Gastroesophageal sphincter (tissue), 4 donors: ENCODE data around the gene MARCHF5. TPM values are rescaled to one million over a fixed set of nuclear protein-coding genes. Genes with fewer than 3 reads are reported as not detected.
A peak's percentile ranks its signal among the peaks of the same experiment; 100 is the strongest.

Source experiments
- ATAC-seq: fragments of 150-250 bp; one replicate; pipeline ENCODE4 v1.9.1; 2016; ENCODE audit warnings: mild to moderate bottlenecking, moderate library complexity
- H3K27ac ChIP-seq, 4 donors: fragments of 200-600 bp; sonication (generic) in 3 of 4; 1 replicate in 3 of 4; 2 replicates in 1 of 4; pipeline ENCODE4 v1.5.1; 2016 to 2019
- H3K27me3 ChIP-seq: fragments of 200-600 bp; sonication (generic); one replicate; pipeline ENCODE4 v1.5.1; 2019
- H3K36me3 ChIP-seq, 2 donors: fragments of 200-600 bp; sonication (generic); one replicate each; pipeline ENCODE4 v1.5.1; 2019; ENCODE audit warnings: control low read depth in 1 of 2
- H3K4me1 ChIP-seq, 3 donors: fragments of 200-600 bp; sonication (generic); 1 replicate in 2 of 3; 2 replicates in 1 of 3; pipeline ENCODE4 v1.5.1; 2016 to 2019; ENCODE audit warnings: control low read depth in 2 of 3
- H3K4me3 ChIP-seq, 2 donors: fragments of 200-600 bp; sonication (generic); one replicate each; pipeline ENCODE4 v1.5.1; 2019; ENCODE audit warnings: mild to moderate bottlenecking in 1 of 2, moderate library complexity in 1 of 2
- H3K9me3 ChIP-seq, 3 donors: fragments of 200-600 bp; sonication (generic); one replicate each; pipeline ENCODE4 v1.5.1; 2017 to 2019; ENCODE audit warnings: control low read depth in 2 of 3
- CTCF ChIP-seq, 4 experiments: fragments of 200-600 bp in 2 of 4; fragments of 450-650 bp in 2 of 4; sonication (generic) in 1 of 4; IDR thresholded peaks; one replicate each; pipeline ENCODE4 v1.5.1; 2017 to 2019; ENCODE audit warnings: antibody characterized with exemption in 4 of 4, mild to moderate bottlenecking in 2 of 4, moderate library complexity in 2 of 4
- EP300 ChIP-seq: sonication (generic); formaldehyde crosslinking; IDR thresholded peaks from one replicate; pipeline ENCODE4 v1.6.1; 2017; ENCODE audit warnings: antibody characterized with exemption, mild to moderate bottlenecking
- POLR2A ChIP-seq, 2 donors: fragments of 450-650 bp; IDR thresholded peaks; one replicate each; pipeline ENCODE4 v1.6.1; 2017; ENCODE audit warnings: antibody characterized with exemption in 2 of 2, mild to moderate bottlenecking in 2 of 2, moderate library complexity in 1 of 2
- POLR2AphosphoS5 ChIP-seq: sonication (generic); formaldehyde crosslinking; IDR thresholded peaks from one replicate; pipeline ENCODE4 v1.6.1; 2017; ENCODE audit warnings: antibody characterized with exemption
- WGBS, 2 donors: methylation state at CpG; one replicate each; pipeline ENCODE4 v1.1.5; 2018; ENCODE audit warnings: low coverage in 1 of 2; 5-methylcytosine and 5-hydroxymethylcytosine counted together
- total RNA-seq, 4 donors: library from RNA; depleted of rRNA; stranded (reverse); fragments of >200 nt; gene quantifications; one replicate each; pipeline ENCODE4 v1.1.0, GENCODE V29; 2016

Gene MARCHF5
- 10 to 100 TPM; 11.5 to 16.0 (median 14.1) TPM for total RNA-seq

GRCh38 chr10:92290837-92291615 is at the start of gene MARCHF5, which contains the start of gene CPEB3:
MARCHF5 (plus strand) TSS chr10:92291167; CDS start chr10:92291495, 328 bp downstream.
CPEB3 (minus strand) TSS chr10:92291078; CDS start chr10:92240350, 50,728 bp downstream.
- Histone ChIP-seq H3K27me3 (no peaks in the 10 kb centered on the region), H3K9me3 (no peaks in the 10 kb centered on the region), H3K4me1 (peaks cover 0 to 39% (median 0%) of the 10 kb centered on the region in 3 donors), H3K27ac (peak within 1 kb of the TSS; percentile 88 to 98 (median 96)), H3K4me3 (peak within 1 kb of the TSS; percentile 94 to 97), H3K36me3 (peaks cover 0 to 12% of the 10 kb centered on the region in 2 donors)
- ATAC-seq, result peak; percentile 99
- no CpG with 5 or more reads among the region's 79 CpGs for WGBS, 2 donors
- peak; percentile 47 to 96 (median 80) for TF ChIP-seq CTCF (IDR thresholded peaks at IDR 0.05)
- peak; percentile 81 for TF ChIP-seq POLR2A (IDR thresholded peaks at IDR 0.05)
- no peak for TF ChIP-seq EP300
- TF ChIP-seq POLR2AphosphoS5, result peak; percentile 89

- WGBS, 2 donors, result 39 to 73% methylated on average over 1 of the region's 1 CpG
- Histone ChIP-seq H3K36me3 (no peaks in the 10 kb centered on the region), H3K4me1 (peaks cover 0 to 62% (median 3%) of the 10 kb centered on the region in 3 donors), H3K9me3 (no peaks in the 10 kb centered on the region), H3K4me3 (peak overlapping the region; percentile 80 to 90), H3K27ac (peak overlapping the region; percentile 88 to 94 (median 90)), H3K27me3 (no peaks in the 10 kb centered on the region)
- TF ChIP-seq CTCF (IDR thresholded peaks at IDR 0.05) (no peak), POLR2A (IDR thresholded peaks at IDR 0.05) (no peak), POLR2AphosphoS5 (no peak)
- ATAC-seq, result no peak
Observed at GRCh38 chr10:92241501-92241900, 49.5 kb upstream of the MARCHF5 start.

GRCh38 chr10:92242380-92242779 is 48.6 kb upstream of the MARCHF5 start:
- TF ChIP-seq POLR2A (IDR thresholded peaks at IDR 0.05) (no peak), POLR2AphosphoS5 (no peak), CTCF (IDR thresholded peaks at IDR 0.05) (no peak), EP300 (no peak)
- no peaks in the 10 kb centered on the region for H3K27me3 ChIP-seq
- H3K4me1 ChIP-seq, result peaks cover 0 to 53% (median 3%) of the 10 kb centered on the region in 3 donors
- no peak for ATAC-seq
- no peaks in the 10 kb centered on the region for H3K36me3 ChIP-seq
- WGBS, 2 donors, result 40 to 49% methylated on average over 2 of the region's 2 CpGs
- H3K9me3 ChIP-seq, result no peaks in the 10 kb centered on the region
- H3K27ac ChIP-seq, result peak overlapping the region in 3 of 4 donors; percentile 80 to 94 (median 91)
- no peak overlapping the region for H3K4me3 ChIP-seq

GRCh38 chr10:92242910-92243671 is 47.9 kb upstream of the MARCHF5 start:
- peaks cover 0 to 46% (median 3%) of the 10 kb centered on the region in 3 donors for H3K4me1 ChIP-seq
- TF ChIP-seq POLR2AphosphoS5, result no peak
- TF ChIP-seq EP300, result no peak
- no peak for TF ChIP-seq POLR2A (IDR thresholded peaks at IDR 0.05)
- no peak for TF ChIP-seq CTCF (IDR thresholded peaks at IDR 0.05)
- no peaks in the 10 kb centered on the region for H3K9me3 ChIP-seq
- H3K4me3 ChIP-seq, result peak overlapping the region; percentile 35
- no peaks in the 10 kb centered on the region for H3K27me3 ChIP-seq
- ATAC-seq, result no peak
- H3K36me3 ChIP-seq, result no peaks in the 10 kb centered on the region
- 11 to 16% methylated on average over 8 of the region's 8 CpGs for WGBS, 2 donors
- H3K27ac ChIP-seq, result peak overlapping the region; percentile 44 to 94 (median 64)
